ENCODE data around the gene TAGAP. TPM values are rescaled to one million over a fixed set of nuclear protein-coding genes. Genes with fewer than 3 reads are reported as not detected.

TAGAP gene
- total and polyA plus RNA-seq, 10 of the 15 experiments (the other 5 are each of a cell fraction or from before 2014, with no cell fraction given): 5.3 to 27.4 (median 18.9) TPM

GRCh38 chr6:159044899-159045727 lies at the start of gene TAGAP (continued):
- peak; percentile 40; the same call in 1 of the 2 replicates for TF ChIP-seq RAD51 (IDR thresholded peaks at IDR 0.05)
- no peak for TF ChIP-seq NR2C1 (IDR thresholded peaks at IDR 0.05)
- TF ChIP-seq SMAD5 (IDR thresholded peaks at IDR 0.05; ENCODE audit: low read depth): peak; percentile 85
- TF ChIP-seq BACH1 (IDR thresholded peaks at IDR 0.05; ENCODE audit: borderline replicate concordance): no peak
- TF ChIP-seq GATAD2B (conservative IDR thresholded peaks at IDR 0.05; ENCODE audit: low read depth): no peak
- peak; percentile 57 for TF ChIP-seq CUX1 (IDR thresholded peaks at IDR 0.05; ENCODE audit: insufficient replicate concordance, low read depth, low read length)
- TF ChIP-seq ZZZ3 (IDR thresholded peaks at IDR 0.05; ENCODE audit: control insufficient read depth, insufficient read length, low read depth): no peak
- no peak for TF ChIP-seq SUPT20H (IDR thresholded peaks at IDR 0.05; ENCODE audit: borderline replicate concordance, control insufficient read depth, low read depth, low read length)
- TF ChIP-seq CREM (IDR thresholded peaks at IDR 0.05; ENCODE audit: low read depth): peak; percentile 47; the same call in 1 of the 2 replicates
- TF ChIP-seq NRF1 (conservative IDR thresholded peaks at IDR 0.05; ENCODE audit: low read depth, low read length): no peak
- no peak for TF ChIP-seq MLLT1 (IDR thresholded peaks at IDR 0.05)
- no peak for TF ChIP-seq HDAC6 (IDR thresholded peaks at IDR 0.05; ENCODE audit: unreplicated experiment)
- no peak for TF ChIP-seq TBL1XR1 (IDR thresholded peaks at IDR 0.05; ENCODE audit: low read depth, low read length)
- TF ChIP-seq SIX5 (IDR thresholded peaks at IDR 0.05; ENCODE audit: low read depth, low read length, severe bottlenecking): no peak
